LoVo (cell line): ENCODE results near the gene ZIC1.
A peak's percentile ranks its signal among the peaks of the same experiment; 100 is the strongest.

Source experiments
- DNase-seq: peaks from one replicate; pipeline ENCODE4 v3.0.0-alpha.2; 2016; ENCODE audit warnings: low spot score

Gene ZIC1

GRCh38 chr3:147409143-147410115, at the start of gene ZIC1:
ZIC1 (plus strand) TSS chr3:147409365; CDS start chr3:147410113, 748 bp downstream.
- no peak for DNase-seq

GRCh38 chr3:147360051-147360439, 49.1 kb upstream of the ZIC1 start:
- no peak for DNase-seq

GRCh38 chr3:147360646-147361453, 48.3 kb upstream of the ZIC1 start:
- DNase-seq, result no peak

- DNase-seq, result peak; percentile 14
Measured at GRCh38 chr3:147361454-147362420, 47.4 kb upstream of the ZIC1 start.

- DNase-seq, result no peak
Measured at GRCh38 chr3:147364771-147365170, 44.4 kb upstream of the ZIC1 start.

GRCh38 chr3:147365196-147366115, 43.7 kb upstream of the ZIC1 start:
- DNase-seq, result no peak

GRCh38 chr3:147367676-147368075, 41.5 kb upstream of the ZIC1 start:
- DNase-seq, result no peak

- no peak for DNase-seq
Measured at GRCh38 chr3:147368151-147368550, 41.0 kb upstream of the ZIC1 start.

- no peak for DNase-seq
Measured at GRCh38 chr3:147368561-147369221, 40.5 kb upstream of the ZIC1 start.

GRCh38 chr3:147369231-147369630, 39.9 kb upstream of the ZIC1 start:
- no peak for DNase-seq

- DNase-seq, result no peak
Measured at GRCh38 chr3:147369661-147370123, 39.5 kb upstream of the ZIC1 start.

GRCh38 chr3:147370349-147370748, 38.8 kb upstream of the ZIC1 start:
- no peak for DNase-seq

GRCh38 chr3:147371140-147371539, 38.0 kb upstream of the ZIC1 start:
- DNase-seq, result no peak

- no peak for DNase-seq
Measured at GRCh38 chr3:147371771-147372340, 37.3 kb upstream of the ZIC1 start.

GRCh38 chr3:147372525-147373027, 36.6 kb upstream of the ZIC1 start:
- no peak for DNase-seq

- DNase-seq, result no peak
Measured at GRCh38 chr3:147373301-147373700, 35.9 kb upstream of the ZIC1 start.

- DNase-seq, result no peak
Measured at GRCh38 chr3:147377412-147378367, 31.5 kb upstream of the ZIC1 start.

- DNase-seq, result no peak
Measured at GRCh38 chr3:147379651-147380050, 29.5 kb upstream of the ZIC1 start.
